NCI-H2029 treated with DMSO at 0.1 percent for 48 hours (cell line): ENCODE measurements around the gene ST8SIA4.

ENCODE experiments used
- DNase-seq: peaks from one replicate; lab custom pipeline; 2025; lab: John Stamatoyannopoulos, UW

Gene ST8SIA4

DNA sequence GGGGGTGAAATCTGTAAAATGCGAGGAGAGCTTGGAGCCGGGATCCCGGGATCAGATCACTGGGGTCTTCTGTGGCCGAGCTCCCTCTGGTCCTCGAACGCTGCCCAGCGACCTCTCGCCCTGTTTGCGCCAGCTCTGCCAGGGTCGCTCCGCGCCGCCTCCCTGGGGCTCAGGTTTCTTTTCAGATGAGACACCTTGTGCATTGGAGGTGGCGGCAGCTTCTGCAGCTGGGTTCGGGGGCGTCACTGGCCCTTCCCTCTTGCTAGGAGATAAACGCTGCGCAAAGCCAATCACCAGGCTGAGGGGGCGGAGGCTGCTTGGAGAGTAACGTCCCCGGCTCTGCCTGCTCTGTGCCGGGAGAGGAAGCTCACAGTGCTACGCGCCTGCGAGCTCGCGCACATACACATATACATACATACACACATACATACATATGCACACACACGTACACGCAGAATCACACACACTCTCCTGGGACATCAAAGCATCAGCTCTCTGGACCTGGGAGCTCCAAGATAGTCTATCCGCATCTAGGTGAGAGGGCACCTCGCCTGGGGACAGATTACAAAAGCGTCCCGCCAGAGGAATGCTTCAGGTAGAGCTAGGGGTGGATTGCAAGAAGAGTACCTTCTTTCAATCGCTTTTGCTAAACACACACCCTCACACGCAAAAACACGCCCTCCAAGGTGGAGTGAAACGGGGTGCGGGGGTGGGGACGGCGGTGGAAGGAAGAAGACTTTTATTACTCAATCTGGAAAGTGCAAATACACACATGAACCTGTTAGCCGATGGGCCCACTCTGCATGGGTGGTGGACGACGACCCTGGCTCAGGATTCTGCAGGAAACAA, at the start of gene ST8SIA4:
Gene ST8SIA4, minus strand, starts transcription at position 244 of the 849 bp plus-strand sequence. CDS start 327 bp downstream, outside the sequence.
- no peak for DNase-seq

GRCh38 chr5:100950985-100951384, 47.9 kb upstream of the ST8SIA4 start:
- no peak for DNase-seq

DNA sequence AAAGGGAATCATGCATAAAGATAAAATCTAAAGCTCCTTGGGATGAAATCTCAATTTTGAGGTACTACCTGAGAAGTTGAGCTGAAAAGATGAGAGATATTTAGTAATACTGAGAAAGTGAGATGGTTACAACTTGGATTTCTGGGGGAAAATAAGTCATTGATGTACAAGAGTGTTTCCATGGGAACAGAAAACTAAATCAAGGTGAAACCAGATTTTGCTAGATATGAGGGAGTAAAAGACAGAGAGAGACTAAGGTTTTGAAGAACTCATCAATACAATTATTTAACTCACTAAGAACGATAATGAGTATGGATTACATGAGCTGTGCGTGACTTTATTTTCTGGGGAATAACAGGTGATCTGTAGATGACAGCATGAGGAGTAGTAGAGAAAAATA, 10.2 kb upstream of the ST8SIA4 start:
- DNase-seq, result no peak

DNA sequence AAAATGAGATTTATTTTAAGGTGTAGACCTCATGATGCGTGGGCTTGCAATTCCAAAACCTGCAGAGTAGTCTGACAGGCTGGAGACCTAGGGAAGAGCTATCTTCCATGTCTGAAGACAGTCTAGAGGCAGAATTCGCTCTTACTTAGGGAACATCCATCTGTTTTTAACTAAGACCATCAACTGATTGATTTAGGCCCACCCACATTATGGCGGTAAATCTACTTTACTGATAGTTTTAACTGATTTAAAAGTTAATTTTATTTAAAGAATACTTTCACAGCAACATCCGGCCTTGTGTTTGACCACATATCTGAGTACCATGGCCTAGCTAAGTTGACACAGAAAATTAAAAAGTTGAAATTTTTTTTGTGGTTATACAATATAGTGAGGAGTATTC, 6.0 kb upstream of the ST8SIA4 start:
- DNase-seq, result no peak

DNA sequence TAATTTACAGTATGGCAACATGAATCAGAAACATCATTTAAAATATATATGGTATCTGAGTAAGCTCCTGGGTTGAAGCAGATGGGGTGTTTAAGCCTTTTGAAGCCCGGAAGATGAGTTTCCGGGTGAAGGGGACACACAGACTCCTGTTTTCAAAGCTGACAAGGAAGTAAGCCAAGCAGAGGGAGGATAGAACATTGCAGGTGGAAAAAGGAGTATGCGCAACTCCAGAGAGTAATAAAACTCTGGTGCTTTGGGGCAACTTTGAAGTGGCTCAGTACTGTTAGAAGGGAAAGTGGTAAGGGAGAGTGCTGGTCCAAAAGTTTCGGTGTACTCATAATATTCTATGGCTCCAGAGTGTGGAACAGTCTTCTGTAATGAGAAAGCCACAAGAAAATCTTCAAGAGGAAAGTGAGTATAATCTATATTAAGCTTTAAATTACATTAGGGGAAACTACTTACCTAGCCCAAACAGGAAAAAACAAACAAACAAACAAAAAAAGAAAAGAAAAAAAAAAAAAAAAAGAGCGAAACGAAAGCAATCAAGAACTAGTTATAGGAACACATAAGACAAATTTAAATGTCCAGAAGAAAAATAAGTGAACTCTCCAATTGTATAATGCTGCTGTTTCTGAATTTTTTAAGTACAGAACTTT, 2.3 kb upstream of the ST8SIA4 start:
- DNase-seq, result no peak

GRCh38 chr5:100904259-100904861, 1.3 kb upstream of the ST8SIA4 start:
- no peak for DNase-seq

DNA sequence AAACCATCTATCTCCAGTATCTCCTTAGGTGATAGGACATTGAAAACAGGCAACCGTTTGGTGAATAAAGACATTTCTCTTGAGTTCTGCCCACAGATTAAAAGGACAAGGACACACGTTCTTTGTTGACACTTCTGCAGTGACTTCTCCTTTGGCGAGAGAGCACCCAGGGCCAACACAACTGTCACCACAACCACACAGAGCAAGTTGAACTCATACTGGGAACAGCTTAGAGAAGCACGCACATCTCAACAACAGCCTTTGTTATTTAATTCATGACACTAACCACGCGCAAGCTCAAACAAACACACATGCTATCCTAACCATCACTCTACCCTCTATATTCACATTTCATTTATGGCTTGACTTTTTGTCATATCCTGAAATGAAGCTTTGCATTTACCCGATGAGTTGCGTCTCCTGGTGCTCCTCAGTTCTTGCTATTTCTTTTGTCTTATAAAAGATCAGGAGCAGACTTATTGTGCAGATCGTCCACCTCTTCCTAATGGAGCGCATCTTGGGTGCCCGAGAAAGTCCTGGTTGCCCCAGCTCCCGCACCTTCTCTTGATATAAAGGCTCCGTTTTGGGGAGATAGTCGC, 543 bp downstream of the ST8SIA4 start:
- DNase-seq, result no peak

- DNase-seq, result no peak
These were observed 1.2 kb downstream of the ST8SIA4 start for GRCh38 chr5:100901821-100902341.

- DNase-seq, result peak; percentile 29
These were observed 2.0 kb downstream of the ST8SIA4 start for GRCh38 chr5:100900796-100901781.

DNA sequence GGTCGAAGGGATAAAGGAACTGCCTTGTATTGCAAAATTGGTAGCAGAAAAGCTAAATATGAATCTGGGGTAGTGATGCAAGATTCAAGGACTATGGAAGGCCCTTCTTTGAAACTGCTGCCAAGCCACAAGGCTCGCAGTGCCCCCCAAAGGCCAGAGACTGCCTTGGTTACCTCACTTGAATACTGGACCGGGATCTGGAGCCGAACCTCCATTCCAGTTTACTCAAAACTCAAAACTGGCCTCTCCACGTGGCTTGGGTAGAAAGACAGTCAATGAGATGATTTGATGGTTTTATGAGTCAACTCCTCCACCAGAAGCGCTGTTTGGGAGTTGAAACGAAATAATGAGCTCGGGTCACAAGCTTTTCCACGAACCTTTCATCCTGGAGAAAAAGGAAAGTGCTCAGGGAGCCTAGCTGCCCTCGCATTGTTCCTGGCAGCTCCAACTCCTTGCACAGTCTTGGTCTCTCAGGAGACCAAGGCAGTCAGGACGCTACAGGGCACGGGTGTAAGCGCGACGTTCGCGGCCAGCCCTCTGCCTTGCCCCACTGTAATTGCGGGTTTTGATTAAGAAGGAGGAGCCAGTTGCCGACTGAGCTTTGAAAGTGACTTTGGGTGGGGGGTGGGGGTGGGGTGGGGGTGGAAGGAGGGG, 2.8 kb downstream of the ST8SIA4 start:
- no peak for DNase-seq

DNA sequence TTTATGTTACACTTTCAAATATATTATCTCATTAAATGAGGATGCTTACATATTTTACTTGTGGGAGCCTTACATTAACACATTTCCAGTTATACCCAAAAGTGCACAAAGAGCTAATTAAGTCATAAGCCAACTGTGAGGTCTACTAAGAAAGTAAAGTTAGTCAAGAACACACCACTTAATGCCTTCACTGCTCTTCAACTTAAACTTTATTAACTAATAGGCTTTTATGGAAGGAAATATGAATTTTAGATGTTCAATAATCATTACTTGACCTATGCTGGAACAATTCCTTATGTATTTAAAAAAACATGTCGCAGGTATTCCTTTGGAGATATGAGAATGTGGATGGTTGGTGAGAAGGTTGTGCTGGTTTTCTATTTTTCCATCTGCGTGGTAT, 3.4 kb downstream of the ST8SIA4 start:
- DNase-seq, result no peak

DNA sequence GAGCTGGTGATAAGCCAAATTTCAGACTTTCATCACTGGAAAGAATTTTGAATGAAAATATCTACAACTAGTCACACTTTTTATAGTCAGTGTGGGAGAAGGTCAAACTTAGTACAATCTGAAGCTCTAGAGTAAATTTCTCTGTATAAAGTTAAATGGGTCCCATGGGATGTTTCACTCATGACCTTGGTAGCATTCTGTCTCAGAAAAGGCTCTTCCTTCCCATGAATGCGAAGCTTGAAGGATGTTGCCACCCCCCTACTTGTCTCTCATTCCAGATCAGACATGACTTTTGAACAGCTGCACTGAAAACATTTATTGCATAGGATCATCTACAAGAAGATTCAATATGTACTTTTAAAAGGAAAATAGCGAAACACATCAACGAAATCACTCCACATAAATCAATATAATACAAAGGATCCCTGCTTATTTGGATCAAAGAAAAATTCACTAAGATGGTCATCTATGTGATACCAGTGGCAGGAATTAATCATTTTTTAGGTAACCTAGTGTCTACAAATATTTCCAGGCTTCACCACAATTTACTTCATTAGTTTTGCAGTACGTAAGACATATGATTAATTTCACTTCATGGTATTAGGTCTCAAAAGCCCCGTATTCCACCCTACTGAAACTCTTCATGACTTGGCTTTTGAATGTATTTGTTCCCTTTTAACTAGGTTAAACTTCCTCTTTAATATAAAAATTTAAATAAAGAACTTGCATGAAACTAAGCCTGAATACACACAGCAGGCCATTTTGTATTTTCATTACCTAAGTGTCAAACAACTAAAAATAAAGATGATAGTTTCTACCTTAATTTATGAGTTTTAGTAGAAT, 4.4 kb downstream of the ST8SIA4 start:
- no peak for DNase-seq

DNA sequence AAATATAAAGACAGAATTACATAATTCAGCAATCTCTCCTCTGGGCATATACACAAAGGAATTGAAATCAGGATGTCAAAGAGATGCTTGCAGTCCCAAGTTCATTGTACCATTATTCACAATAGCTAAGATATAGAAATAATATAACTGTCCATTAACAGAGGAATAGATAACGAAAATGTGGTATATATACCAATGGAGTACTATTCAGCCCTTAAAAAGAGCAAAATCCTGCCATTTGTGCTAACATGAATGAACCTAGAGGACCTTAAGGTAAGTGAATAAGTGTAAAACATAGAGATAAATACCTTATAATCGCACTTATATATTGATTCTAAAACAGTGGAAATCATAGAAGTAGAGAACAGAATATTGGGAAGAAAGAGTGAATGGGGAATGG, 7.0 kb downstream of the ST8SIA4 start:
- no peak for DNase-seq

DNA sequence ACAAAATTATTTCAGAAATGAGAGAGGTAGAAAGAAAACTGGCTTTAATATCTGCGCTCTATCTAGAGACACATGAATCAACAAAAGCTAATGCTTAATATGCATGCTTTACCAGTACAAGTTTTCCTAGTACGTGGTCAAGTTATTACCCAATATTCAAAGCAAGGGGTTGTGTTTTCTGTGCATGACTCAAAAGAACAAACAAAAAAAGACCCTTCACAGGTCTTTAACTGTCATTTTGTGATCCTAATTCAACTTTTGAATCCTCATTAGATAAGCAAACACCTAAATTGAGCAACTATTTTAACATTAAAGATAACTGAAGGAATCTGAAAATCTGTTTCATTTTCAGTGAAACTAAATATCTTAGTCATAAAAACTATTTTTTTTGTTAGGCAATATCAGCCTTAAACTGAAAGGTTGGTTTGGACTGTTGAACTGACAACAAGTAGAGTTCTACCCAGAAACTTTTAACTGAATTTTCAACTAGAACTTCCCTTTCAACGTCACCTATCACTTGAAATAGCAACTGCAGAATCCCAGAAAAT, 12.5 kb downstream of the ST8SIA4 start:
- no peak for DNase-seq

- DNase-seq, result no peak
These were observed 13.2 kb downstream of the ST8SIA4 start for GRCh38 chr5:100889896-100890295.

DNA sequence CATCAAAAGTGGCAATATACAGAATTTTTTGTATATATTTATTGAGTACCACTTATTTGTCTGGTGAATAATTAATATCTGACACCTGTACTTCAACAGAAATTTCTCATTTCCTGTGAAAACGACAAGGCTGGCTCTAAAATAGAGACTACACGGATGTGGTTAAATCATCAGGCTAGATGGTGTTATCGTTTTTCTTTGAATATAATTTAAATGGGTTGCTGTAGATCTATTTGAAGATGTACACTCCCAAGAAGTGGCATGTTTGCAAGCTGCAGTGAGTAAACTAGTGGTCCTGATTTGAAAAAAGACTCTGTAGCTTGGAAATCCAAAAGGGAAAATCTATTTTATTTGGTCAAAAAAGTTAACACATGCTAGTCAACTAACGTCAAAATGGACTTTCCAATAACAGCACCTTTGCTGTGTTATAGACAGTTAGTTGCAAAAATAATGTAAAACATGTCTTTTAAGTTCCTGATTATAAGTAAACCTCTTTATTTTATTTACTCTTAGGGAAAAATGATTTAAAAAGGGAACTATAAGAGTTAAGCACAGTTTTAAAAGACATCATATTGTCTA, 13.8 kb downstream of the ST8SIA4 start:
- no peak for DNase-seq

DNA sequence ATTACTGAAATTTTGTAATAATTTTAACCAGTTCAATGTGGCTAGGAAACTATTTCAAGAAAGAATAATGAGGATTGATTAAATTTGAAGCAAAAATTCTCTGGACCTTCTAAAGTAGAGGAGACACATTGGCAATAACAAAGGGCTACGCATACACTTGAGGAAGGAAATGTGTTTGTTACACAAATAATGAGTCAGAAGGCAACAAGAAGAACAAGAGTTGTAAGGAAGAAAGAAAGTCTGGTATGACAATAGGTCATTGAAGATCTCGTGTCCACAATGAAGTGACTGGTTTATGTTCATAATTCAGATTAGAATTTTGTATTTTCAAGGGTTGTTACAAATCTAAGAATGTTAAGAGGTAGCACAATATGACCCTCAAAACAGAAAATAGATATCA, 25.8 kb downstream of the ST8SIA4 start:
- DNase-seq, result no peak

DNA sequence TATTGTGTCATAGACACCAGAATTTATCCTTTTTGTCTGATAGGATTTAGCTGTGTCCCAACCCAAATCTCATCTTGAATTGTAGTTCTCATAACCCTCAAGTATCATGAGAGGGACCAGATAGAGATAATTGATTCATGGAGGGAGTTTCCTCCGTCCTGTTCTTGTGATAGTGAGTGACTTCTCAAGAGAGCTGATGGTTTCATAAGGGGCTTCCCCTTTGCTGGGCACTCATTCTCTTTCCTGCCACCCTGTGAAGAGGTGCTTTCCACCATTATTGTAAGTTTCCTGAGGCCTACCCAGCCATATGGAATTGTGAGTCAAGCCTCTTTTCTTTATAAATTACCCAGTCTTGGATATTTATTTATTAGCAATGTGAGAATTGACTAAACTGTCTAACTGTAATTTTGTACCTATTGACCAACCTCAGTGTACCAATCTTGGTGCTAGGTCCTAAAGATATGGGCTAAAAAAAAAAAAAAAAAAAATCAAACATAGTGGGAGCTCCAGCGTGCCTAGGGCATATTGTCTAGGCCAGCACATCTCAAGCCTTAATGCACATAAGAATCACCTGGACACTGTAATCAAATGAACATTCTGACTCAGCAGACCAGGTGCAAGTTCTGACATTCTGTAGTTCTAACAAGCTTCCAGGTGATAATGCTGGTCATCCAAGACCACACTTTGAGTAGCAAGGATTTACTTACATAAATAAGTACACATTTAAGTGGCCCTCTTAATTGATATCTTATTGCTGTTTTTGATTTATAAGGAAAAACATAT, 30.5 kb downstream of the ST8SIA4 start:
- no peak for DNase-seq
